ENCODE measurements around the gene PMM1.

The PMM1 gene

GRCh38 chr22:41538583-41538982, 51.1 kb downstream of the PMM1 start:
- no peak for DNase-seq (ENCODE audit: low read depth in 2 of 2)

GRCh38 chr22:41537203-41537602, 52.4 kb downstream of the PMM1 start:
- no peak for DNase-seq (ENCODE audit: low read depth in 2 of 2)

- no peak for DNase-seq (ENCODE audit: low read depth in 2 of 2)
Observed at GRCh38 chr22:41535244-41535643, 54.4 kb downstream of the PMM1 start.

- no peak for DNase-seq (ENCODE audit: low read depth in 2 of 2)
Observed at GRCh38 chr22:41534219-41534618, 55.4 kb downstream of the PMM1 start.

GRCh38 chr22:41532908-41533825, 56.5 kb downstream of the PMM1 start:
- peak; percentile 45 to 51 for DNase-seq (ENCODE audit: low read depth in 2 of 2)

GRCh38 chr22:41531715-41532477, 57.7 kb downstream of the PMM1 start:
- no peak for DNase-seq (ENCODE audit: low read depth in 2 of 2)

- no peak for DNase-seq (ENCODE audit: low read depth in 2 of 2)
Observed at GRCh38 chr22:41530890-41531714, 58.5 kb downstream of the PMM1 start.

- DNase-seq (ENCODE audit: low read depth in 2 of 2), result no peak
Observed at GRCh38 chr22:41528938-41529561, 60.6 kb downstream of the PMM1 start.

- DNase-seq (ENCODE audit: low read depth in 2 of 2), result no peak
Observed at GRCh38 chr22:41528132-41528766, 61.4 kb downstream of the PMM1 start.

Measured in stimulated activated CD8-positive, alpha-beta memory T cell treated with anti-CD3 and anti-CD28 coated beads, Interleukin-15, amount 100 ng/mL, for 48 hours (primary cell).